ENCODE measurements around the gene TACC2. TPM values are rescaled to one million over a fixed set of nuclear protein-coding genes. Genes with fewer than 3 reads are reported as not detected.

The TACC2 gene
- polyA plus RNA-seq, 3 donors from 2014 or later = not detected

- Mint-ChIP-seq H3K27me3 (ENCODE audit: low read depth in 3 of 3) (peaks cover 0 to 17% (median 9%) of the 10 kb centered on the region in 3 donors), H3K9me3 (no peaks in the 10 kb centered on the region), H3K4me1 (no peaks in the 10 kb centered on the region), H3K36me3 (no peaks in the 10 kb centered on the region), H3K4me3 (no peak overlapping the region), H3K27ac (no peak overlapping the region)
- DNase-seq = no peak
These were observed 123.2 kb downstream of the TACC2 start for GRCh38 chr10:122112021-122112616.

- Mint-ChIP-seq H3K4me1 (no peaks in the 10 kb centered on the region), H3K9me3 (no peaks in the 10 kb centered on the region), H3K4me3 (no peak overlapping the region), H3K27me3 (ENCODE audit: low read depth in 3 of 3) (peaks cover 0 to 17% (median 9%) of the 10 kb centered on the region in 3 donors), H3K27ac (no peak overlapping the region), H3K36me3 (no peaks in the 10 kb centered on the region)
- no peak for DNase-seq
These were observed 123.7 kb downstream of the TACC2 start for GRCh38 chr10:122112625-122113160.

GRCh38 chr10:122113161-122113944 lies 124.4 kb downstream of the TACC2 start:
- no peak for DNase-seq
- Mint-ChIP-seq H3K27ac (no peak overlapping the region), H3K9me3 (no peaks in the 10 kb centered on the region), H3K27me3 (ENCODE audit: low read depth in 3 of 3) (peaks cover 0 to 17% (median 9%) of the 10 kb centered on the region in 3 donors), H3K4me1 (no peaks in the 10 kb centered on the region), H3K36me3 (no peaks in the 10 kb centered on the region), H3K4me3 (no peak overlapping the region)

GRCh38 chr10:122113945-122114747 lies 125.2 kb downstream of the TACC2 start:
- Mint-ChIP-seq H3K9me3 (no peaks in the 10 kb centered on the region), H3K4me3 (no peak overlapping the region), H3K4me1 (no peaks in the 10 kb centered on the region), H3K27me3 (ENCODE audit: low read depth in 3 of 3) (peaks cover 0 to 17% (median 6%) of the 10 kb centered on the region in 3 donors), H3K36me3 (no peaks in the 10 kb centered on the region), H3K27ac (no peak overlapping the region)
- no peak for DNase-seq

- Mint-ChIP-seq H3K4me3 (no peak overlapping the region), H3K27me3 (ENCODE audit: low read depth in 3 of 3) (peaks cover 0 to 14% (median 6%) of the 10 kb centered on the region in 3 donors), H3K36me3 (no peaks in the 10 kb centered on the region), H3K27ac (no peak overlapping the region), H3K9me3 (no peaks in the 10 kb centered on the region), H3K4me1 (no peaks in the 10 kb centered on the region)
- DNase-seq = no peak
These were observed 126.9 kb downstream of the TACC2 start for GRCh38 chr10:122115874-122116273.

- peaks cover 0 to 10% (median 5%) of the 10 kb centered on the region in 3 donors for H3K27me3 Mint-ChIP-seq (ENCODE audit: low read depth in 3 of 3)
- no peak overlapping the region for H3K4me3 Mint-ChIP-seq
- no peak for DNase-seq
- H3K36me3 Mint-ChIP-seq = no peaks in the 10 kb centered on the region
- H3K27ac Mint-ChIP-seq = no peak overlapping the region
- H3K4me1 Mint-ChIP-seq = no peaks in the 10 kb centered on the region
- no peaks in the 10 kb centered on the region for H3K9me3 Mint-ChIP-seq
These were observed 127.4 kb downstream of the TACC2 start for GRCh38 chr10:122116331-122116730.

GRCh38 chr10:122117475-122117874 lies 128.5 kb downstream of the TACC2 start:
- Mint-ChIP-seq H3K27ac (no peak overlapping the region), H3K9me3 (no peaks in the 10 kb centered on the region), H3K36me3 (no peaks in the 10 kb centered on the region), H3K4me1 (no peaks in the 10 kb centered on the region), H3K4me3 (no peak overlapping the region), H3K27me3 (ENCODE audit: low read depth in 3 of 3) (peaks cover 0 to 10% (median 5%) of the 10 kb centered on the region in 3 donors)
- DNase-seq = no peak

- no peaks in the 10 kb centered on the region for H3K9me3 Mint-ChIP-seq
- no peak for DNase-seq
- H3K36me3 Mint-ChIP-seq = no peaks in the 10 kb centered on the region
- H3K4me1 Mint-ChIP-seq = no peaks in the 10 kb centered on the region
- H3K27me3 Mint-ChIP-seq (ENCODE audit: low read depth in 3 of 3) = peaks cover 0 to 10% (median 3%) of the 10 kb centered on the region in 3 donors
- H3K4me3 Mint-ChIP-seq = no peak overlapping the region
- no peak overlapping the region for H3K27ac Mint-ChIP-seq
These were observed 131.2 kb downstream of the TACC2 start for GRCh38 chr10:122120008-122120744.

GRCh38 chr10:122121059-122121458 lies 132.1 kb downstream of the TACC2 start:
- Mint-ChIP-seq H3K27me3 (ENCODE audit: low read depth in 3 of 3) (peaks cover 0 to 7% (median 0%) of the 10 kb centered on the region in 3 donors), H3K9me3 (no peaks in the 10 kb centered on the region), H3K4me1 (no peaks in the 10 kb centered on the region), H3K27ac (no peak overlapping the region), H3K36me3 (no peaks in the 10 kb centered on the region), H3K4me3 (no peak overlapping the region)
- DNase-seq = no peak

- Mint-ChIP-seq H3K4me3 (no peak overlapping the region), H3K4me1 (no peaks in the 10 kb centered on the region), H3K9me3 (no peaks in the 10 kb centered on the region), H3K27ac (no peak overlapping the region), H3K36me3 (no peaks in the 10 kb centered on the region), H3K27me3 (ENCODE audit: low read depth in 3 of 3) (peaks cover 0 to 6% (median 0%) of the 10 kb centered on the region in 3 donors)
- DNase-seq = no peak
These were observed 133.5 kb downstream of the TACC2 start for GRCh38 chr10:122122493-122122892.

GRCh38 chr10:122123186-122123585 lies 134.2 kb downstream of the TACC2 start:
- peaks cover 0 to 6% (median 0%) of the 10 kb centered on the region in 3 donors for H3K27me3 Mint-ChIP-seq (ENCODE audit: low read depth in 3 of 3)
- H3K36me3 Mint-ChIP-seq = no peaks in the 10 kb centered on the region
- no peak overlapping the region for H3K4me3 Mint-ChIP-seq
- H3K4me1 Mint-ChIP-seq = no peaks in the 10 kb centered on the region
- H3K9me3 Mint-ChIP-seq = no peaks in the 10 kb centered on the region
- DNase-seq = no peak
- H3K27ac Mint-ChIP-seq = no peak overlapping the region

GRCh38 chr10:122124342-122124741 lies 135.4 kb downstream of the TACC2 start:
- Mint-ChIP-seq H3K9me3 (no peaks in the 10 kb centered on the region), H3K4me1 (no peaks in the 10 kb centered on the region), H3K4me3 (no peak overlapping the region), H3K27me3 (ENCODE audit: low read depth in 3 of 3) (peaks cover 0 to 9% (median 0%) of the 10 kb centered on the region in 3 donors), H3K27ac (peak overlapping the region in 1 of 6 donors; percentile 15), H3K36me3 (no peaks in the 10 kb centered on the region)
- no peak for DNase-seq

GRCh38 chr10:122124808-122125207 lies 135.8 kb downstream of the TACC2 start:
- H3K4me1 Mint-ChIP-seq = no peaks in the 10 kb centered on the region
- H3K9me3 Mint-ChIP-seq = no peaks in the 10 kb centered on the region
- no peaks in the 10 kb centered on the region for H3K36me3 Mint-ChIP-seq
- peaks cover 0 to 9% (median 0%) of the 10 kb centered on the region in 3 donors for H3K27me3 Mint-ChIP-seq (ENCODE audit: low read depth in 3 of 3)
- no peak overlapping the region for H3K27ac Mint-ChIP-seq
- H3K4me3 Mint-ChIP-seq = no peak overlapping the region
- DNase-seq = no peak

Measured in immature natural killer cell (primary cell).